Natural killer cell (primary cell): Measurements from ENCODE around the gene ECM2. TPM values are rescaled to one million over a fixed set of nuclear protein-coding genes. Genes with fewer than 3 reads are reported as not detected.

Source experiments
- ATAC-seq, 3 donors: fragments of 150-1000 bp in 2 of 3; fragments of 200-7000 bp in 1 of 3; cut with Tn5 transposase; 1 replicate in 1 of 3; 2 replicates in 2 of 3; pipeline ENCODE4 v1.10.0; 2021; ENCODE audit warnings: mild to moderate bottlenecking in 2 of 3, moderate library complexity in 2 of 3
- DNase-seq, 2 donors: peaks; one replicate each; pipeline versions ENCODE4 v3.0.0 to v3.0.0-alpha.2; 2013 to 2021; ENCODE audit warnings: mixed read lengths in 1 of 2
- H3K27ac ChIP-seq: one replicate; pipeline ENCODE4 v1.5.1; 2013; ENCODE audit warnings: mild to moderate bottlenecking, low read length
- H3K27me3 ChIP-seq: one replicate; pipeline ENCODE4 v1.6.1; 2013; ENCODE audit warnings: low read length; ENCODE audit not compliant: control insufficient read depth, insufficient read depth
- H3K36me3 ChIP-seq: one replicate; pipeline ENCODE4 v1.6.1; 2013; ENCODE audit warnings: low read length; ENCODE audit not compliant: control insufficient read depth, insufficient read depth
- H3K4me1 ChIP-seq: one replicate; pipeline ENCODE4 v1.6.1; 2013; ENCODE audit warnings: low read length; ENCODE audit not compliant: control insufficient read depth, insufficient read depth
- H3K4me3 ChIP-seq: one replicate; pipeline ENCODE4 v1.5.1; 2013; ENCODE audit warnings: low read length
- H3K9me3 ChIP-seq: one replicate; pipeline ENCODE4 v1.6.1; 2013; ENCODE audit warnings: low read length; ENCODE audit not compliant: control insufficient read depth, insufficient read depth
- H3K27ac Mint-ChIP-seq, 2 donors: one replicate each; pipeline ENCODE4 v1.8.0; 2022; ENCODE audit warnings: mild to moderate bottlenecking in 2 of 2, mixed read lengths in 2 of 2, moderate library complexity in 1 of 2
- H3K27me3 Mint-ChIP-seq, 2 donors: one replicate each; pipeline ENCODE4 v1.8.0; 2022; ENCODE audit warnings: low read depth in 2 of 2, mixed read lengths in 2 of 2
- H3K36me3 Mint-ChIP-seq: one replicate; pipeline ENCODE4 v1.8.0; 2022; ENCODE audit warnings: mixed read lengths
- H3K4me1 Mint-ChIP-seq, 2 donors: one replicate each; pipeline ENCODE4 v1.8.0; 2022; ENCODE audit warnings: mixed read lengths in 2 of 2
- H3K4me3 Mint-ChIP-seq: one replicate; pipeline ENCODE4 v1.8.0; 2022; ENCODE audit warnings: mild to moderate bottlenecking, moderate library complexity, mixed read lengths
- H3K9me3 Mint-ChIP-seq, 2 donors: one replicate each; pipeline ENCODE4 v1.8.0; 2022; ENCODE audit warnings: mixed read lengths in 2 of 2
- CTCF ChIP-seq: fragments of 200-600 bp; IDR thresholded peaks from one replicate; pipeline ENCODE4 v1.8.0; 2022; ENCODE audit warnings: antibody characterized with exemption
- WGBS: methylation state at CpG from one replicate; pipeline ENCODE4 v1.1.7; 2013; ENCODE audit warnings: missing lambda C conversion rate; ENCODE audit not compliant: insufficient coverage; 5-methylcytosine and 5-hydroxymethylcytosine counted together
- intact Hi-C: fragments of 100-400 bp; cut with micrococcal nuclease; formaldehyde crosslinking; loops from one replicate; pipeline ENCODE4 v1.14.2; 2022
- total RNA-seq, 4 donors: library from RNA; stranded (reverse); fragments of 120-200 nt in 1 of 4; gene quantifications; one replicate each; pipeline versions ENCODE4 v1.2.3 to v1.2.4, GENCODE V29; 2013 to 2022

The ECM2 gene
- total RNA-seq, 3 donors from 2014 or later (not counting 1 experiment from before 2014, with no cell fraction given) = not detected

GRCh38 chr9:92476962-92477361, 58.8 kb downstream of the ECM2 start:
- TF ChIP-seq CTCF = no peak
- Histone ChIP-seq H3K36me3 (no peaks in the 10 kb centered on the region), H3K27me3 (no peaks in the 10 kb centered on the region), H3K4me3 (no peak overlapping the region), H3K27ac (no peak overlapping the region), H3K9me3 (no peaks in the 10 kb centered on the region), H3K4me1 (no peaks in the 10 kb centered on the region)
- no peaks in the 10 kb centered on the region for H3K4me1 Mint-ChIP-seq
- no peaks in the 10 kb centered on the region for H3K27me3 Mint-ChIP-seq
- ATAC-seq = no peak
- intact Hi-C loops = no loop called here
- no peak overlapping the region for H3K27ac Mint-ChIP-seq
- no peaks in the 10 kb centered on the region for H3K36me3 Mint-ChIP-seq
- no peak overlapping the region for H3K4me3 Mint-ChIP-seq
- 88% methylated on average over 1 of the region's 1 CpG for WGBS
- no peaks in the 10 kb centered on the region for H3K9me3 Mint-ChIP-seq
- DNase-seq = no peak

- Histone ChIP-seq H3K27me3 (no peaks in the 10 kb centered on the region), H3K9me3 (no peaks in the 10 kb centered on the region), H3K4me3 (no peak overlapping the region), H3K4me1 (no peaks in the 10 kb centered on the region), H3K27ac (no peak overlapping the region), H3K36me3 (no peaks in the 10 kb centered on the region)
- Mint-ChIP-seq H3K36me3 (no peaks in the 10 kb centered on the region), H3K27ac (no peak overlapping the region), H3K9me3 (no peaks in the 10 kb centered on the region), H3K4me1 (no peaks in the 10 kb centered on the region), H3K27me3 (no peaks in the 10 kb centered on the region), H3K4me3 (no peak overlapping the region)
- 93% methylated on average over 2 of the region's 3 CpGs for WGBS
- no peak for DNase-seq
- ATAC-seq = no peak
- intact Hi-C loops = no loop called here
- TF ChIP-seq CTCF = no peak
Measured at GRCh38 chr9:92474587-92474986, 61.2 kb downstream of the ECM2 start.

GRCh38 chr9:92468206-92468605, 67.6 kb downstream of the ECM2 start:
- Histone ChIP-seq H3K27me3 (no peaks in the 10 kb centered on the region), H3K9me3 (no peaks in the 10 kb centered on the region), H3K4me3 (no peak overlapping the region), H3K27ac (no peak overlapping the region), H3K36me3 (no peaks in the 10 kb centered on the region), H3K4me1 (no peaks in the 10 kb centered on the region)
- ATAC-seq = no peak
- Mint-ChIP-seq H3K36me3 (no peaks in the 10 kb centered on the region), H3K9me3 (no peaks in the 10 kb centered on the region), H3K27ac (no peak overlapping the region), H3K4me3 (no peak overlapping the region), H3K4me1 (no peaks in the 10 kb centered on the region), H3K27me3 (no peaks in the 10 kb centered on the region)
- intact Hi-C loops = no loop called here
- no peak for TF ChIP-seq CTCF
- no peak for DNase-seq
- 100% methylated on average over 2 of the region's 2 CpGs for WGBS

- Histone ChIP-seq H3K27ac (no peak overlapping the region), H3K9me3 (no peaks in the 10 kb centered on the region), H3K27me3 (no peaks in the 10 kb centered on the region), H3K4me1 (no peaks in the 10 kb centered on the region), H3K4me3 (no peak overlapping the region), H3K36me3 (no peaks in the 10 kb centered on the region)
- no peaks in the 10 kb centered on the region for H3K27me3 Mint-ChIP-seq
- H3K27ac Mint-ChIP-seq = no peak overlapping the region
- H3K36me3 Mint-ChIP-seq = no peaks in the 10 kb centered on the region
- H3K9me3 Mint-ChIP-seq = no peaks in the 10 kb centered on the region
- DNase-seq (no peak), ATAC-seq (no peak)
- H3K4me3 Mint-ChIP-seq = no peak overlapping the region
- TF ChIP-seq CTCF = no peak
- no peaks in the 10 kb centered on the region for H3K4me1 Mint-ChIP-seq
- WGBS = 89% methylated on average over 2 of the region's 2 CpGs
- intact Hi-C loops = no loop called here
Measured at GRCh38 chr9:92467511-92467910, 68.3 kb downstream of the ECM2 start.
